Caco-2 (cell line): Measurements from ENCODE around the gene TERB1. TPM values are rescaled to one million over a fixed set of nuclear protein-coding genes. Genes with fewer than 3 reads are reported as not detected.

Source experiments
- BruUV-seq: library from RNA; stranded (reverse); fragments of 400-500 nt; replicated peaks from 2 replicates; lab custom pipeline; 2021; lab: Mats Ljungman, UMichigan
- CTCF ChIA-PET: fragments of 300-600 bp; sonication (Branson Sonifier 250); formaldehyde crosslinking; loops from one replicate; lab custom pipeline; 2022; ENCODE audit warnings: antibody characterized with exemption; lab: Charles Lee
- POLR2A ChIA-PET: fragments of 300-600 bp; sonication (Branson Sonifier 250); formaldehyde crosslinking; loops from one replicate; lab custom pipeline; 2022; ENCODE audit warnings: antibody characterized with exemption; lab: Charles Lee
- DNase-seq, 2 experiments: peaks; one replicate each; pipeline versions ENCODE4 v3.0.0 to v3.0.0-alpha.2; 2020 to 2022
- H3K27me3 ChIP-seq: replicated peaks from 2 replicates; pipeline ENCODE4 v1.6.0; 2011; ENCODE audit warnings: low read length; ENCODE audit not compliant: control insufficient read depth, insufficient read depth
- H3K36me3 ChIP-seq: 2 replicates; pipeline ENCODE4 v1.5.1; 2011; ENCODE audit warnings: low read length; ENCODE audit not compliant: control insufficient read depth, insufficient read depth
- H3K4me1 ChIP-seq: fragments of 250-450 bp; sonication (Bioruptor Pico); 2 replicates; pipeline ENCODE4 v1.5.1; 2020; ENCODE audit warnings: mild to moderate bottlenecking
- H3K4me3 ChIP-seq: 2 replicates; pipeline ENCODE4 v1.5.1; 2011; ENCODE audit warnings: low read depth, mild to moderate bottlenecking, control low read depth, low read length
- H3K9me3 ChIP-seq: fragments of 250-450 bp; sonication (Bioruptor Pico); 2 replicates; pipeline ENCODE4 v1.5.1; 2020; ENCODE audit warnings: mild to moderate bottlenecking, moderate library complexity
- H3K27ac Mint-ChIP-seq: one replicate; pipeline ENCODE4 v1.8.0; 2022; ENCODE audit warnings: mixed read lengths; ENCODE audit not compliant: unreplicated experiment
- H3K27me3 Mint-ChIP-seq: one replicate; pipeline ENCODE4 v1.8.0; 2022; ENCODE audit warnings: mixed read lengths; ENCODE audit not compliant: insufficient read depth, unreplicated experiment
- H3K36me3 Mint-ChIP-seq: one replicate; pipeline ENCODE4 v1.8.0; 2022; ENCODE audit warnings: mild to moderate bottlenecking, mixed read lengths; ENCODE audit not compliant: insufficient read depth, unreplicated experiment
- H3K4me1 Mint-ChIP-seq: one replicate; pipeline ENCODE4 v1.8.0; 2022; ENCODE audit warnings: low read depth, mixed read lengths; ENCODE audit not compliant: unreplicated experiment
- H3K4me3 Mint-ChIP-seq: one replicate; pipeline ENCODE4 v1.8.0; 2022; ENCODE audit warnings: mild to moderate bottlenecking, moderate library complexity, mixed read lengths; ENCODE audit not compliant: unreplicated experiment
- H3K9me3 Mint-ChIP-seq: one replicate; pipeline ENCODE4 v1.8.0; 2022; ENCODE audit warnings: mixed read lengths; ENCODE audit not compliant: unreplicated experiment
- intact Hi-C: fragments of 100-400 bp; cut with micrococcal nuclease; formaldehyde crosslinking; loops from one replicate; pipeline ENCODE4 v1.10.0; 2022; ENCODE audit not compliant: unreplicated experiment
- total RNA-seq: library from RNA; stranded (reverse); gene quantifications from 2 replicates; pipeline ENCODE4 v1.2.3, GENCODE V29; 2022
- TF ChIP-seq, protein P1 (sequence below), 2 experiments: fragments of 200-600 bp in 1 of 2; IDR thresholded peaks; 1 replicate in 1 of 2; 2 replicates in 1 of 2; pipeline versions ENCODE4 v1.5.1 to v1.8.0; 2011 to 2022; ENCODE audit warnings: antibody characterized with exemption in 1 of 2, control low read depth in 1 of 2, inconsistent platforms in 1 of 2, low read depth in 1 of 2, low read length in 1 of 2, mild to moderate bottlenecking in 1 of 2, moderate library complexity in 1 of 2; ENCODE audit not compliant: insufficient read depth in 1 of 2, severe bottlenecking in 1 of 2, unreplicated experiment in 1 of 2

Gene TERB1
- total RNA-seq, 1 experiment from 2014 or later: not detected

GRCh38 chr16:66706506-66706880 is 94.9 kb downstream of the TERB1 start:
- H3K36me3 ChIP-seq: no peaks in the 10 kb centered on the region

DNA sequence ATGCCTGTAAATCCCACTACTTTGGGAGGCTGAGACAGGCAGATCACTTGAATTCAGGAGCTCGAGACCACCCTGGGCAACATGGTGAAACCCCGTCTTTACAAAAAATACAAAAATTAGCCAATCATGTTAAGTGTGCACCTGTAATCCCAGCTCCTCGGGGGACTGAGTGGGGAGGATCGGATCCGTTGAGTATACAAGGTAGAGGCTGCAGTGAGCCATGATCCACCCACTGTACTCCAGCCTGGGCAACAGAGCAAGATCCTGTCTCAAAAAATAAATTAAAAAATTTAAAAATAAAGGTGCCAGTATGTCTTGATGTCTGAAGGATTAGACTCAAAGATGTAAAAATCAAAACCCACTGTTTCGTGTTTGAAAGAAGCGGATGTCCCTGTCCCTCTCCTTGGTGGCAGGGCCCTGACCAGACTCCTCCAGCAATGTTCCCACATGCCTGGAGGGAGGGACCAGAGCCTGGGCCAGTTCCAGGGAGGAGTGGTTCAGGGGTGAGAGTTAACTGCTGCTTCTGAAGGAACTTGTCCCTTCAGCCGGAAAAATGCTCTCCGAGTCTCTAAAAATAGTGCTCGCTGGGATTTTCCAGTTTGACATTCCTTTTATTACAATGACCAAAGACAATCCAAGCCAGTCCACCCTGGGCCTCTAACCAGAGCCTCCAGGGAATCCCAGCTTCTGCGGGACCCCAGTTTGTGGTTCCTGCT is 95.4 kb downstream of the TERB1 start:
- no TSS peak for BruUV-seq
- no peaks in the 10 kb centered on the region for H3K27me3 ChIP-seq
- ChIA-PET CTCF (no interaction called here), POLR2A (no interaction called here)
- H3K4me1 Mint-ChIP-seq: no peaks in the 10 kb centered on the region
- H3K36me3 Mint-ChIP-seq: no peaks in the 10 kb centered on the region
- intact Hi-C loops: no loop called here
- no peak for DNase-seq
- H3K4me1 ChIP-seq: no peaks in the 10 kb centered on the region
- H3K4me3 ChIP-seq: no peak overlapping the region
- no peaks in the 10 kb centered on the region for H3K9me3 ChIP-seq
- no peak overlapping the region for H3K27ac Mint-ChIP-seq
- no peaks in the 10 kb centered on the region for H3K9me3 Mint-ChIP-seq
- TF ChIP-seq, protein P1, sequence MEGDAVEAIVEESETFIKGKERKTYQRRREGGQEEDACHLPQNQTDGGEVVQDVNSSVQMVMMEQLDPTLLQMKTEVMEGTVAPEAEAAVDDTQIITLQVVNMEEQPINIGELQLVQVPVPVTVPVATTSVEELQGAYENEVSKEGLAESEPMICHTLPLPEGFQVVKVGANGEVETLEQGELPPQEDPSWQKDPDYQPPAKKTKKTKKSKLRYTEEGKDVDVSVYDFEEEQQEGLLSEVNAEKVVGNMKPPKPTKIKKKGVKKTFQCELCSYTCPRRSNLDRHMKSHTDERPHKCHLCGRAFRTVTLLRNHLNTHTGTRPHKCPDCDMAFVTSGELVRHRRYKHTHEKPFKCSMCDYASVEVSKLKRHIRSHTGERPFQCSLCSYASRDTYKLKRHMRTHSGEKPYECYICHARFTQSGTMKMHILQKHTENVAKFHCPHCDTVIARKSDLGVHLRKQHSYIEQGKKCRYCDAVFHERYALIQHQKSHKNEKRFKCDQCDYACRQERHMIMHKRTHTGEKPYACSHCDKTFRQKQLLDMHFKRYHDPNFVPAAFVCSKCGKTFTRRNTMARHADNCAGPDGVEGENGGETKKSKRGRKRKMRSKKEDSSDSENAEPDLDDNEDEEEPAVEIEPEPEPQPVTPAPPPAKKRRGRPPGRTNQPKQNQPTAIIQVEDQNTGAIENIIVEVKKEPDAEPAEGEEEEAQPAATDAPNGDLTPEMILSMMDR (IDR thresholded peaks at IDR 0.05; ENCODE audit: insufficient read depth in 1 of 2, low read depth in 1 of 2, low read length in 1 of 2, severe bottlenecking in 1 of 2, unreplicated experiment in 1 of 2): no peak
- H3K4me3 Mint-ChIP-seq: no peak overlapping the region
- H3K36me3 ChIP-seq: no peaks in the 10 kb centered on the region
- H3K27me3 Mint-ChIP-seq: no peaks in the 10 kb centered on the region

More at GRCh38 chr16:66706506-66706880, 94.9 kb downstream of the TERB1 start:
- no peak for DNase-seq
- no peaks in the 10 kb centered on the region for H3K4me1 ChIP-seq
- no TSS peak for BruUV-seq
- intact Hi-C loops: no loop called here
- Mint-ChIP-seq H3K9me3 (no peaks in the 10 kb centered on the region), H3K27ac (no peak overlapping the region), H3K36me3 (no peaks in the 10 kb centered on the region), H3K4me3 (no peak overlapping the region), H3K27me3 (no peaks in the 10 kb centered on the region), H3K4me1 (no peaks in the 10 kb centered on the region)
- H3K27me3 ChIP-seq: no peaks in the 10 kb centered on the region
- CTCF ChIA-PET: no interaction called here
- H3K9me3 ChIP-seq: no peaks in the 10 kb centered on the region
- TF ChIP-seq, protein P1 (IDR thresholded peaks at IDR 0.05; ENCODE audit: insufficient read depth in 1 of 2, low read depth in 1 of 2, low read length in 1 of 2, severe bottlenecking in 1 of 2, unreplicated experiment in 1 of 2): no peak
- POLR2A ChIA-PET: no interaction called here
- no peak overlapping the region for H3K4me3 ChIP-seq

Other genes with a start within 250 kb of the TERB1 start
- 96.4 and 103 TPM in 2 replicates for gene CKLF, start 249.0 kb downstream of the TERB1 start, total RNA-seq
- gene CMTM1, start 235.1 kb downstream of the TERB1 start, total RNA-seq: 5.6 and 7.1 TPM in 2 replicates
- not detected in 2 replicates for gene CMTM2, start 222.1 kb downstream of the TERB1 start, total RNA-seq
- 25.5 and 26.9 TPM in 2 replicates for gene CMTM3, start 196.9 kb downstream of the TERB1 start, total RNA-seq
- 106 and 108 TPM in 2 replicates for gene CMTM4, start 104.8 kb downstream of the TERB1 start, total RNA-seq
- 180 and 182 TPM in 2 replicates for gene DYNC1LI2, start 50.0 kb downstream of the TERB1 start, total RNA-seq
- gene NAE1, start 29.4 kb upstream of the TERB1 start, total RNA-seq: 141 and 146 TPM in 2 replicates
- gene CA7, start 42.8 kb upstream of the TERB1 start, total RNA-seq: 0.35 and 0.68 TPM in 2 replicates
- gene PDP2, start 78.9 kb upstream of the TERB1 start, total RNA-seq: 37.7 and 44.4 TPM in 2 replicates
- gene CDH16, start 117.3 kb upstream of the TERB1 start, total RNA-seq: 0.48 and 0.81 TPM in 2 replicates
- gene RRAD, start 124.0 kb upstream of the TERB1 start, total RNA-seq: 0.53 and 1.1 TPM in 2 replicates
- 117 and 119 TPM in 2 replicates for gene CIAO2B, start 132.8 kb upstream of the TERB1 start, total RNA-seq
- gene CES2, start 133.9 kb upstream of the TERB1 start, total RNA-seq: 45.5 and 48.4 TPM in 2 replicates
- gene CES3, start 159.7 kb upstream of the TERB1 start, total RNA-seq: 0.79 and 0.95 TPM in 2 replicates
- not detected in 2 replicates for gene CES4A, start 187.0 kb upstream of the TERB1 start, total RNA-seq
- 102 and 108 TPM in 2 replicates for gene CBFB, start 227.6 kb upstream of the TERB1 start, total RNA-seq